GM19351 (cell line): ENCODE results near the gene FEZF2.

Source experiments
- ATAC-seq: cut with Tn5 transposase; IDR thresholded peaks from one replicate; pipeline ENCODE4 v1.9.1; 2021; ENCODE audit warnings: mild to moderate bottlenecking, moderate library complexity; ENCODE audit not compliant: unreplicated experiment

FEZF2 gene

DNA sequence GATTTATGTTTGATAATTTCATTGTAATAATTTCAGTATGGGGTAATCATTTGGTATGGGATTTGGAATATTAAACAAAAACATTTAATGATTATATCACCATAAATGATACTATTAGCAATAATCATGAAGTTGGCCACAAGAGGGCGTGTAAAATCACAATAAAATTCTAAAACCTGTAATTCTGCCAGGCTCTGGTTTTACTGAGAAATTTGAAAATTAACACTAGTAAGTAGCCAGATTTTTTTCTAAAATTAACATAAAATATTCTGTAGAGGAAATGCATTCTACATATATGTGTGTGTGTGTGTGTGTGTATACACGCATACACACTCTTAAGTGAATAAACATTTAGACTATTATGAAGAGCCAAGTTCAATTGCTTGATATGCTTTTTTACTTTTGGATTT lies 40.5 kb downstream of the FEZF2 start:
- no peak for ATAC-seq

DNA sequence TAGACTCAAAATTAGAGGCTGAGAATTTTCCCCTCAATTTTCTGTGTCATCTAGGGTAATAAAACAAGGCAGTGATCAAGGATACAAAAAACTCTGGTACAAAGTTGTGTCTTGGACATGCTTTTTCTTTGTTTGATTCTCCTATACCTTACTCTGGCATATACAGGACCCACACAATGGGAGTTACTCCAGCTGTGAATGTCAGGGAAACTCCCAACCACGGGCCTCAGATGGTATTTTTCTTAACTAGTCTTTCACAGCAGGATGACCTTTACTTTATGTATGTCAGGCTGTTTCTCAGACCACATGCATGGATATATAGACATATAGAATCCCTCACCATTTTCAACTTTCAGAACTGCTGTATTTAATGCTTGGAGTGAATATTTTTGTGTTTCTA lies 41.3 kb downstream of the FEZF2 start:
- ATAC-seq: no peak

DNA sequence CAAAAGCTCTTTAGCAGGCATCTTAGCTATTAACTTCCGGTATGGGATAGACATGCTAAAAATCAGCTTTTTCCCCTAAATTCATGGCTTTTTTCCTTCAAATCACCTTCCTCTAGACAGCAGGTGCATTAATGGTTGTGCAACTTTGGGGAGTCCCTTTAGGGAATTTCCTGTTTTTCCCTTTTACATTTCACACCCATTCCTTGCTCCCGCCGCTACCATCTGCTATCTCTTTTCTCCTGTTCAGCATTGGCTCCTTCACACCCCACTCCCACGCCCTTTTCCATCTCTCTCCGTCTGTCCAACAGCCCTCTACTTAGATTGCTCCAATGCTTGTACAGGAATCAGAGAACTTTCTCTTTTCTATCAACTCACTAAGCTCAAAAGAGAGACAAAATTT lies 43.4 kb downstream of the FEZF2 start:
- ATAC-seq: no peak

DNA sequence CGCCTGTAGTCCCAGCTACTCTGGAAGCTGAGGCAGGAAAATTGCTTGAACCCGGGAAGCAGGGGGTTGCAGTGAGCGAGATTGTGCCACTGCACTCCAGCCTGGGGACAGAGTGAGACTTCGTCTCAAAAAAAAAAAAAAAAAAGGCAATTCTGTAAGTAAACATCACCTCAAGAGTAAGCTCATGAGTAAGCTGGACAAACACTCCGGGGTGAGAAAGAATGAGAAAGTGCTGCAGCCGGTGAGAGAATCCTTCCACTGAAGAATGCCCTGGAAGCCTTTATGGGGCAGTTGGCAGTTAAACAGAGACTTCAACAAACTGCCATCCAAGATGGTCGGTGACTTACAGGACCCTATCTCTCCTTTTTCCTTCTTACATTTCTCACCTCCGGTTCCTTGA lies 47.5 kb downstream of the FEZF2 start:
- no peak for ATAC-seq

DNA sequence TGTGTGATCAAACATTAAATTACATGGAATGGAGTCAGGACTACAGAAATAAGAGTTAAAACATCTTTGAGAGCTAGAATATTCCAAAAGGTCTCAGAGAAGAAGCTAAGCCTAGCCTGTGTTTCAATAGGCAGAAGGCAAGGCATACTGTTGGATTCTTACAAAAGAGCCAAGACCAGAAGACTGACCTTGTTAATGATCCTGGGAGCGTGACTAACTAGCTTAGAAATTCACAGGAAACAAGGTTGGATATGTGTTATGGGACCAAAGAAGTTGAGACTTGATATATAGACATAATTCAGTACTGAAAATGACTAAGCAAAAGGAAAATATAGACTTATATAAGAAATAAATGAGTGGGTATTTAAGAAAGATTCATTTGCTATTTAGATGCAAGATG lies 50.1 kb downstream of the FEZF2 start:
- ATAC-seq: no peak
